HUES64 (cell line): ENCODE data around the gene ARL4A.

Source experiments
- H3K27ac ChIP-seq: 2 replicates; pipeline ENCODE4 v1.7.0; 2013; ENCODE audit warnings: low read depth, low read length, inconsistent platforms
- H3K27me3 ChIP-seq: 2 replicates; pipeline ENCODE4 v1.6.1; 2013; ENCODE audit warnings: mild to moderate bottlenecking, low read length; ENCODE audit not compliant: insufficient read depth
- H3K36me3 ChIP-seq: 2 replicates; pipeline ENCODE4 v1.6.1; 2013; ENCODE audit warnings: mild to moderate bottlenecking, low read length; ENCODE audit not compliant: insufficient read depth
- H3K4me1 ChIP-seq: 2 replicates; pipeline ENCODE4 v1.6.1; 2013; ENCODE audit warnings: mild to moderate bottlenecking, low read length, moderate library complexity; ENCODE audit not compliant: insufficient read depth
- H3K4me3 ChIP-seq: 2 replicates; pipeline ENCODE4 v1.5.1; 2013; ENCODE audit warnings: mild to moderate bottlenecking, low read length, moderate library complexity
- H3K9ac ChIP-seq: 2 replicates; pipeline ENCODE4 v1.6.1; 2013; ENCODE audit warnings: mild to moderate bottlenecking, low read depth, low read length
- H3K9me3 ChIP-seq: 2 replicates; pipeline ENCODE4 v1.6.1; 2013; ENCODE audit warnings: low read depth, low read length; ENCODE audit not compliant: insufficient read depth
- WGBS: fragments of 150-250, 120-280 bp; methylation state at CpG from one replicate; pipeline ENCODE4 v1.1.7; 2013; ENCODE audit warnings: missing lambda C conversion rate; 5-methylcytosine and 5-hydroxymethylcytosine counted together

The ARL4A gene

GRCh38 chr7:12729112-12729511 lies 41.7 kb downstream of the ARL4A start:
- Histone ChIP-seq H3K9ac (no peak overlapping the region), H3K4me1 (peaks cover 39% of the 10 kb centered on the region), H3K27ac (peak overlapping the region; percentile 5; the same call in 1 of the 2 replicates), H3K36me3 (no peaks in the 10 kb centered on the region), H3K27me3 (no peaks in the 10 kb centered on the region), H3K9me3 (no peaks in the 10 kb centered on the region), H3K4me3 (no peak overlapping the region)
- 33% methylated on average over 6 of the region's 7 CpGs for WGBS

- no peaks in the 10 kb centered on the region for H3K27me3 ChIP-seq
- peaks cover 39% of the 10 kb centered on the region for H3K4me1 ChIP-seq
- H3K36me3 ChIP-seq, result no peaks in the 10 kb centered on the region
- H3K4me3 ChIP-seq, result no peak overlapping the region
- 71% methylated on average over 2 of the region's 2 CpGs for WGBS
- no peaks in the 10 kb centered on the region for H3K9me3 ChIP-seq
- no peak overlapping the region for H3K27ac ChIP-seq
- no peak overlapping the region for H3K9ac ChIP-seq
Measured at GRCh38 chr7:12730523-12730922, 43.1 kb downstream of the ARL4A start.

- Histone ChIP-seq H3K4me3 (no peak overlapping the region), H3K27ac (peak overlapping the region; percentile 71), H3K9me3 (no peaks in the 10 kb centered on the region), H3K4me1 (peaks cover 39% of the 10 kb centered on the region), H3K27me3 (no peaks in the 10 kb centered on the region), H3K9ac (no peak overlapping the region), H3K36me3 (no peaks in the 10 kb centered on the region)
- WGBS, result 78% methylated on average over 1 of the region's 1 CpG
Measured at GRCh38 chr7:12731214-12731656, 43.8 kb downstream of the ARL4A start.

- Histone ChIP-seq H3K4me3 (no peak overlapping the region), H3K27me3 (no peaks in the 10 kb centered on the region), H3K9me3 (no peaks in the 10 kb centered on the region), H3K27ac (no peak overlapping the region), H3K9ac (no peak overlapping the region), H3K4me1 (peaks cover 39% of the 10 kb centered on the region), H3K36me3 (no peaks in the 10 kb centered on the region)
- no CpG with 5 or more reads among the region's 2 CpGs for WGBS
Measured at GRCh38 chr7:12731775-12732174, 44.3 kb downstream of the ARL4A start.

GRCh38 chr7:12732428-12732827 lies 45.0 kb downstream of the ARL4A start:
- H3K27me3 ChIP-seq, result no peaks in the 10 kb centered on the region
- no peaks in the 10 kb centered on the region for H3K9me3 ChIP-seq
- H3K9ac ChIP-seq, result no peak overlapping the region
- WGBS, result 94% methylated on average over 1 of the region's 1 CpG
- H3K27ac ChIP-seq, result no peak overlapping the region
- H3K36me3 ChIP-seq, result no peaks in the 10 kb centered on the region
- H3K4me1 ChIP-seq, result peaks cover 35% of the 10 kb centered on the region
- H3K4me3 ChIP-seq, result no peak overlapping the region

DNA sequence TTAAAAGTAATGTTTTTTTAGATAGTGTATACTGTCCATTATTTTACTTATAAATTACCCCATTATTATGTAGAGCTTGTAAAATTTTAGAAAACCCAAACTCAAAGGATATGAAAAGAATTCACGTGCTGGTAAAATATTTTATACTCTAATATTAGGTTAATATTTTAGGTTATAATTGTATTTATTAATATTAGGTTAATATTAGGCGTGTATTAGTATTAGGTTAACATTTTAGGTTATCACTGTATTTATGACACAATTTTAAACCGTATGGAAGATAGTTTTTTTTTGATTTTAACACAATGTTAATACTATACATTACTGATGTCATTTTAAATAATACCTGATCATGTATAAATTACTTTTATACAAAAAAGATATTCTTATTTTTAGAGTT lies 48.5 kb downstream of the ARL4A start:
- WGBS, result no CpG with 5 or more reads among the region's 3 CpGs
- Histone ChIP-seq H3K36me3 (no peaks in the 10 kb centered on the region), H3K27me3 (no peaks in the 10 kb centered on the region), H3K9ac (no peak overlapping the region), H3K27ac (no peak overlapping the region), H3K4me1 (peaks cover 19% of the 10 kb centered on the region), H3K9me3 (no peaks in the 10 kb centered on the region), H3K4me3 (no peak overlapping the region)

GRCh38 chr7:12737373-12737772 lies 49.9 kb downstream of the ARL4A start:
- WGBS, result 100% methylated on average over 1 of the region's 1 CpG
- Histone ChIP-seq H3K4me1 (peaks cover 6% of the 10 kb centered on the region; the same call in 1 of the 2 replicates), H3K27ac (no peak overlapping the region), H3K4me3 (no peak overlapping the region), H3K9ac (no peak overlapping the region), H3K9me3 (no peaks in the 10 kb centered on the region), H3K36me3 (no peaks in the 10 kb centered on the region), H3K27me3 (no peaks in the 10 kb centered on the region)

GRCh38 chr7:12737836-12738235 lies 50.4 kb downstream of the ARL4A start:
- Histone ChIP-seq H3K4me1 (peaks cover 6% of the 10 kb centered on the region; the same call in 1 of the 2 replicates), H3K9me3 (no peaks in the 10 kb centered on the region), H3K9ac (no peak overlapping the region), H3K27me3 (no peaks in the 10 kb centered on the region), H3K36me3 (no peaks in the 10 kb centered on the region), H3K4me3 (no peak overlapping the region), H3K27ac (no peak overlapping the region)
- WGBS, result 90% methylated on average over 2 of the region's 2 CpGs

GRCh38 chr7:12738665-12739064 lies 51.2 kb downstream of the ARL4A start:
- peaks cover 6% of the 10 kb centered on the region; the same call in 1 of the 2 replicates for H3K4me1 ChIP-seq
- no peaks in the 10 kb centered on the region for H3K9me3 ChIP-seq
- no peaks in the 10 kb centered on the region for H3K27me3 ChIP-seq
- no peak overlapping the region for H3K27ac ChIP-seq
- no peaks in the 10 kb centered on the region for H3K36me3 ChIP-seq
- H3K4me3 ChIP-seq, result no peak overlapping the region
- no peak overlapping the region for H3K9ac ChIP-seq
- 59% methylated on average over 2 of the region's 2 CpGs for WGBS
